NCI-H1105 (cell line): ENCODE measurements around the gene PHLDA3.
"Not testable (repeated sequence)": the region's sequence is repeated elsewhere in the genome, so short reads cannot be mapped to it uniquely, and the experiment has no call there.

Source experiments
- DNase-seq: peaks from one replicate; lab custom pipeline; 2025; lab: John Stamatoyannopoulos, UW

Gene PHLDA3

DNA sequence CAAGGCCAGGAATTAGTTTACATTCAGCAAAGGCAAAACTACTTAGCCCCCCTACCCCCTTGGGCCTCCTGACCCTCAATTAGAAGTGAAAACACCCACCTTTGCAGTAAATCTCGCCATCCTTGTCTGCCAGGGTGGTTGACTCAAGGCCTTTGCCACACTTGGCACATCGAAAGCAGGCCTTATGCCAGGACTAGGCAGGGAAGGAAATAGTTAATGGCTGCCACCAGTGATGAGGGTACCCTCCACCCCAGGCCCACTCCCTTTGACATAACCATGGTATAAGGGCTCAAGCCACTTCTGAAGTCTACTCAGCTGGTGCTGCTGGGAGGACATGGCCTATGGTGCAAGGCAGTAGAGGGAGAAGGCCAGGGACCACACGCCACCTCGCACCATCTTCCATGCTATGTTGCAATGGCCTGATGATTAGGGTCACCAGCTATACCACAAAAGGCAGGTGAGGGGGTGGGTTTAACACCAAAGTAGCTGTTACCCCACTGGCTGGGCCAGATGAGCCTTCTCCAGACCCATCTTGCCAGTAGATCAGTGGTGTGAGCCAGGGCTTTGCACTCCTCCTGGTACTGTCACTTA, 16.3 kb upstream of the PHLDA3 start:
- no peak for DNase-seq

DNA sequence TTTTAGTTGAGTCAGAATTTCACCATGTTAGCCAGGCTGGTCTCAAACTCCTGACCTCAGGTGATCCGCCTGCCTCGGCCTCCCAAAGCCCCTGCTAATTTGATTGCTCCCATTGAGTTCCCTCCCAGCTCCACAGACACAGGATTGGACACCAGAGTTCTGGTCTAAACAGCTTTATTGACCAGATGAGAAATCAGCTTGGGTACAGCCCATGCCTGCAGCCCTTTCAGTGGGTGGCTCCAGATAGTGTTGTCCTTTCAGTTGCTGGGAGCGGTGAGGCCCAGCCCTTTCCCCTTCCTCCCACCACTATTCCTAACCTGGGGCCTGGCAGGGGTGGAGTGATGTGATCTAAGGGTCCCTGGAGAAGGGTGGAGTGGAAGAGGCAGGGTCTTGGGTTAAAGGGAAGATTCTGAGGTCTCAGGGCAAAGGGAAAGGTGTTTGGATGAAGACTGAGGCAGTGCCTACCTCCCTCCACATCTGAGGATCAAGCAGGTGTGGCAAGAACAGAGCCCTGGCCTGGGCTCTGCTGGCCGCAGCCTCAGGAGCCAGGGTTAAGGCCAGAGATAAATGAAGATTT, 14.5 kb upstream of the PHLDA3 start:
- no peak for DNase-seq

DNA sequence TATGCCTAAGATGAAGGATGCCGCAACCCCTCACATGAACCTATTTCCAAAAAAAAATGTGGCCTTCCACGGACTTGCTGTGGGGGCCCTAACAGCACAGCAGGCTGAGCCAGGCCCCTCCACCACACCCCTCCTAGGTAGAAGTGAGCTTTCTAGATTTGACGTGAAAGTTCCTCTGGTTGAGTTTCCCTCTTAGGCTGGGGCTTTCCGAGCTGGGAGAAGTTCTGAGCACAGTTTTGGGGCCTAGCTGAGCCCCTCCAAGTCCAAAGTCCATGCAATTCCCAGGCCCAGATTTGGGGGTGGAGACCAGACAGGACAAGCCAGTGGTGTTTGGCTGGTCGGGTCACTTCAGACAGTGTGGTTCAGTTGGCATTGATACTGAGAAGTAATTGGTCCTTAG, 13.8 kb upstream of the PHLDA3 start:
- DNase-seq = no peak

DNA sequence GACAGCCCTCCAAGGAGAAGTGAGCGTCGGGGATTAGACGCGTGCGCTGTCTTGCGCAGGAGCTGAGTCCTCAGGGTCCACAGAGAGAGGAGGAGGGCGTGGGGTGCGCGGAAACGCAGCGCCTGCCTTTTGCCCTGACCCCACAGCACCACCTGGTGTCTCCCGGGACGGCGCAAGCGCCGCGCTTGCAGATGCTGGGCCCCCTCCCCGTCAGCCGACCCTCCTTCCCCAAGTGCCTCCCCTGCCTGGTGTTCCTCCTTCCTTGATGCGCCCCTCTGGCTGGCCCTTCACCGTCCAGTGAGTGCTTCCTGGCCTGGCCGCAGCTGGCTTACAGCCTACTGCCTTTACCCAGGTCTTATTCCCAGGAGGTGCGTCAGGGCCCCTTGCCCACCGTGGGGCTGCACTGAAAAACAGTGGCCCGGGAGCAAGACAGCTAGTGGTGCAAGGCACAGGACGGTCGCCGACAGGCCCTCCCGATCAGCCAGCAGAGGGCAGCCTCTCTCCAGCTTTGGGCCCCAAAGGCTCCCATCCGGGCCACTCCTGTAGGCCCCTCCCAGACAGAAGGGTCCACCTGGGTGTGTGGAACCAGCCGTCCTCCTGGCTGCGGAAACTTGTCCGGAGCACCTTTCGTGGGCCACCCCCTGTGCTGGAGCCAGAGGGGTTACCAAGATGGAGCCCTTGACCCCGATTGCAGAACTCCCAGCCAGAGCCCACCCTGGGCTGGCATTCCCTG, 12.9 kb upstream of the PHLDA3 start:
- DNase-seq = peak; percentile 80

DNA sequence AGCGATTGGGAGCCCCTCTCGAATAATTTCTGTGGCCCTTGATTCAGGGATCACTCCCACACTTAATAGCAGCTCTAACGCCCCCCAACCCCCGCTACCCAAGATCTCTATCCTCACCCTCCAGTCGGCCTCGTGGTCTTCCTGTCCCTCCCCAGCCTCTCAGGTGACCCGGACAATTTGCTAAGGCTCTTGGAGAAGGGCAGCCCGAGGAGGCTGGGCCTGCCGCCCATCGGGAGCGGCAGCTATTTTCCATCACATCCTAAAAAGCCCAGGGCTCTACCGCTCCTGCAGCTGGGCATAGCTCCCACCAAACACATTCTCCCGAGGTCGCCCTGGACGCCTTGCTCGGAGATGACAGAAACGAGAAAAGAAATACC, 12.0 kb upstream of the PHLDA3 start:
- DNase-seq = no peak

DNA sequence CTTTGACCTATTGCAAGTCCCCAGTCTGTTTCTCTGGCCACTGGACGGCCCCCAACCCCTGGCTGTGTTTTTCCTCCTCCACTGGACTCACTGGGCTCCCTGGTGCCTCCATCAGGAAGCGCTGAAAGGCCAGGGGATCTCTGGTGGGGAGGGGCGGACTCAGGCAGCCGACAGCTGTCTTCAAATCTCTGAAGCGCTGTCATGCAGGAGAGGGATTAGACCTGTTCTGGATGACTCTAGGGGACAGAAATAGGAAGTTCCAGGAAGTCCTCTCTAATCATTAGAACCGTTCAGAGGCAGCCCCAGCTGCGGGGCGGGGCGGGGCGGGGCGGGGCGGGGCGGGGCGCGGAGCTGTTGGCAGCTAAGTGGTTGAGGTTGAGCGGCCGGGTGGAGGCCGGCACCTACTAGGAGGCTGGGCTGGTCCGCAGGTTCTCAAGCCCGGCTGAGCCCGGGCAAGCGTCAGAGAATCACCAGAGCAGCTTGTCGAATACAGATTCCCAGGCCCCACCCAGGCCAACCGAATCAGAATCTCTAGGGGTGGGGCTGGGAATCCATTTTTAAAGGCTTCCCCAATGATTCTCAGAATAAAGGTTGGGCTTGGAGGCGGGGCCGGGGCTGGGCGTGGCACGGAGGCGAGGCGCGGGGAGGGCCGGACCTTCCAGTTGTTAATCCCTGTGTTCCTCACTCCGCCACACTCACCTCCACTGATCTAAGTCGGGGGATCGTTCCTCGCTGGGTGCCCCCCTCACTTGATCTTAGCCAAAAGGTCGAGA, 11.4 kb upstream of the PHLDA3 start:
- DNase-seq = peak; percentile 76

DNA sequence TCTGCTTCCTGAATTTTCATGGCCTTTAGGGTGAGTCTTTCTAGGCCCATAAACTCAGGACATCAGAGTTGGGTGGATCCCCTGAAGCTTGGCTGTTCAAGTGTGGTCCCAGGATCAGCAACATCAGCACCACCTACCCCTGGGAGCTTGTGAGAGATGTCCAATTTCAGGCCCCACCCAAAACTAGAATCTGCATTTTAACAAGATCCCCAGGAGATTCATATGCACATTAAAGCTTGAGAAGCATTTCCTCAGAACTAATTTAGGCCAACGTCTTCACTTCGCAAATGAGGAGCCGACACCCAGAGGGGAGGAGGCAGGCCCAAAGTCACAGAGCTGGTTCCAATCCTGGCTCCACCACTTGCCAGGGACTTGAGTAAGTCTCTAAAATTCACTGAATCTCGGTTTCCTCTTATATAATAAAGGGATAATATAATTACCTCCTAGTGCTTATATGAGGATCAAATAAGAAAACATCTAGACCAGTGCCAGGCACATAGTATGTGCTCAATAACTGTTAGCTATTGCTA, 10.3 kb upstream of the PHLDA3 start:
- DNase-seq = no peak

DNA sequence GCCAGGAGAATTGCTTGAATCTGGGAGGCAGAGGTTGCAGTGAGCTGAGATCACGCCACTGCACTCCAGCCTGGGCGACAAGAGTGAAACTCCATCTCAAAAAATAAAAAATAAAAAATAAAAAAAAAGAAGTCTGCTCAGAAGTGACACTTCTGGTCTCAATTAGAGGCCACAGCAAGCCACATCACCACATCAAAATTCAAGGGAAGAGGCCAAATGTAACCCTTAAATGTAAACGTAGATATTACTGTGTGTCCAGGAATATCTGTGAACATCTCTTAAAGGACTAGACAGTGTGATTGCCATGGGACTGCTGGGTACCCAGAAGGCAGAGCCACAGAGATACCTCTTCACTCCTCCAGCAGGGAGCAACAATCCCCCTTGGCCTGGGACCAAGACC, 9.7 kb upstream of the PHLDA3 start:
- not testable (repeated sequence) for DNase-seq

DNA sequence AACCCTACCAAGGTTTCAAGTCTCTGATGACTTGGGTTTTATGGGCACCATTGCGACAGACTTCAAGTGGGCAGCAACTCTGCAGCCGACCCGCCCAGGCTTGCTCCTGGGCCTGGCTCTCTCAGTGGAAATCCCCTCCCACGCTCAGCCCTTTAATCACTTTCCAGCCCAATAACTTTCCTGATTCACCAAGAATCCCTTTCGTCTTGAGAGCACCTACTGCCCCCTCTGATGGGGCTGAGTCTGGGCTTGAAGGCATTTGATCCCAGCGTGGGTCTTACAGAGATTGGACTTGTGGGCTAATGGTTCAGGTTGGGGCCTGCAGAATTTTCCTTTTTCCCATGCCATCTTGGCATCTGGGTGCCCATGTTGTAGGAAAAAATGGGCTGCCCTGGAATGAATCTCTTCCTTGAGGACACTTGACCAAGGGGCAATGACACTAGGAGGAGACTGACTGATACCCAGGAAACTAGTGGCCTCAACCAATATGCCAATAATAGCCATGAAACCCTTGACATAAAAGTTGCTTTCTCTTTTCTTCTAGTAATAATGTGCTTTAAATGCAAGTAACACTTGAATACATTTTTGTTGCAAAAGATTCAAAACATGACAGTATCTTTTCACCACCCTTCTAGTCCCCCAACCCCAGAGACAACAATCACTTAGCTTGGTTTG, 7.8 kb upstream of the PHLDA3 start:
- no peak for DNase-seq

DNA sequence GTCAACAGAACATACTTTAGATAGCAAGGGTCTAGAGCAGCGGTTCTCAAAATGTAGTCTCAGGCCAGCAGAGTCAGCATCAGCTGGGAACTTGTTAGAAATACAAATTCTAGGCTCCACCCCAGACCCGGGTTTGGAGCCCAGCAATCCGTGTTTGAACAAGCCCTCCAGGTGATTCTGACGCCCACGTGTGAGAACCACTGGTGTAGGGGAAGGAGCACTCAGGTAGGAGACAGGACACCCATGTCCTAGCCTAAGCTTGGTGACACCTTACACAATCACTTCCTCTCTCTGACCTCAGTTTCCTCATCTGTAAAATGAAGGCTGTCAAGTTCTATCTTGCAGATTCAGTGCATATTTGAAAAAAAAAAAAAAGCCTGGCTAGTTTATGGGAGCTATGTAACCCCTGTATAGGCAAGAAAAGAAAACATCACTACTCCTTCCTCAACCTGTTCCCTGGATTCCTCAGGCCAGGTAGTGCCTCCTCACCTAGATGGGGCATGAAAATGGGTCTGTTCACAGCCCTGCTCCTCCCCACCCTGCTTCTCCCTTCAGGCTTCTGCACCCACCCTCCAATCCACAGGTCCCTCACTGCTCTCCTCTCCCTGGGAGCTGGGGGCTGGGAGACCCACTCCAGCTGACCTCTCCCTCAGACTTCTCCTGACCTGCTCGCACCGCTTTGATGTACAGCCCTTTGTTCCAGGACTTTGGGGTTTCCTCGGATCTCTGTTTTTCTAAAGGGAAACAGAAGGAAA, 7.1 kb upstream of the PHLDA3 start:
- no peak for DNase-seq

DNA sequence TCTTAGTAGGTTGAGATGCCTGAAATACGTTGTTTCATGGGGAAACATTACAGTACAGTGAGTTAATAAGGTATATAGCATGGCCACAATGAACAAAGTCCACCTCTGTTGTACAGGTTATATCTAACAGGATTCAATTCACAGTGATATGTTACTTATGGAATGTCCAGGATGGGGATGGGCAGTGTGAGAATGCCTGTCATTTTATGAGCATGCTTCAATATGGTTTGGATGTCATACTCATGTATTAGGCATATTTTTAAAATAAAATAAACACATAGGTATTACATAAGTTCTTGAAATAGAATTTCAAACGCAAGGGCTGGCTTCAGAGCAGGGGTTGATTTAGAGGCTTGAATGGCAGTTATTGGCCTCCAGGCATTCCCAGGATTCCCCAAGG, 6.1 kb upstream of the PHLDA3 start:
- DNase-seq = no peak

DNA sequence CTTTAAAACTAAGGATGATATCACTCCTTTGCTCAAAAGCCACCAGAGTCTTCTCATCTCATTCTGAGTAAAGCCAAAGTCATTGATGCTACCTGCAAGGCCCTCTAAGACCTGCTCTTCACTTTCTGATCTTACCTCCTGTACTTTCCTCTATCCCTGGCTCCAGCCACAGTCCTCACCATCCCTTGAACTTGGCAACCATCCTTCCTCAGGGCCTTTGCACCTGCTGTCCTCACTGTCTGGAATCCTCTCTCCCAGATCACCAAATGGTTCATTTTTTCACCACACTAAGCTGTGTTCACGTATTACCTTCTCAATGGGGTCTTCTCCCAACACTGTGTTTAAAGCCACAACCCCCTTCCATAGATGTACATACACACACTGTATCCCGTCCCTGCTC, 4.3 kb upstream of the PHLDA3 start:
- DNase-seq = no peak

DNA sequence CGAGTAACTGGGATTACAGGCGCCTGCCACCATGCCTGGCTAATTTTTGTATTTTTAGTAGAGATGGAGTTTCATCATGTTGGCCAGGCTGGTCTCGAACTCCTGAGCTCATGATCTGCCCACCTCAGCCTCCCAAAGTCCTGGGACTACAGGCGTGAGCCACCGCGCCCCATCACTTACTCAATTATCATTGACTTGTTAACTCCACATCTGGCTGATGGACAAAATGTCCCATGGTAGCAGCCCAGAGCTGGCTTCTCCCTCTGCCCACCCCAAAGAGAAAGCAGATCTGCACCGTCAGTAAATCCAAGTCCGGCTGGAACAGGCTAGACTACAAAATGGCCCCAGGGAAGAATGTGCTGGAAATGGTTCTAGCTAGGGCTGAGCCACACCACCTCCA, 3.3 kb upstream of the PHLDA3 start:
- DNase-seq = not testable (repeated sequence)

DNA sequence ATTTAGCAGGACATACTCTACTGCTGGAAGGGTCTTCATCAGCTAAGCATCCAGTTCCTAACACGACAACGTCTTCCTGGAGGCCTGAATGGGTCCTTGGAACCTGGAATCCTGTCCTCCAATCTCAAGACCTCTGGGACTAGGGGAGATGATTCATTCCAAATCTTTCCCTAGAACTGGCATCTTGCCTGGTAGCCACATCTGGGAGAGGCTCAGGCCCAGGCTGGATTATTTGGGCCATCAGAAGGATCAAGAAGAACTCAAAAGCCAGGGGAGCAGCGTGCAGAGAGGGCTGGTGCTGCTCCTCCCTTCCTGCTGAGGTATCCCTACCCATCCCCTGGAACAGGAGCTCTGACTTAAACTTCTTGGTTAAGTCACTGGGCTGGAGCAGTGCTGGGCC, 2.8 kb upstream of the PHLDA3 start:
- DNase-seq = no peak

DNA sequence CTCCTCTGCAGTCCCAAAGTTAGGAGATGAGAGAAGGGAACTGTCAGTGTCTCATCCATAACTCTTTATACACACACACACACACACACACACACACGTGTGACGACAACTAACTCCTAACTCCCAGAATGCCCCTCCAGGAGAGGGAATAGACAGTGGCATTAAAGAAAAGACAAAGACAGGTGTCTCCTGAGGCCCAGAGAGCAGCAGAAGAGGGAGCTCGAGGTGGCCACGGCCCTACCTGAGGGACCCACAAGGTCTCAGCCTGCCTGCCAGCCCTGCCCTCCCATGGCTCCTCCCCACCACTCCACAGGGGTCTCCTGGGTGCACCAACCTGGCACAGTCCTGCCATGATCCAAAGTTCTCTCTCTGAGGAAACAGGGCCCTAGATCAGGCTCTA, 1.6 kb upstream of the PHLDA3 start:
- no peak for DNase-seq

DNA sequence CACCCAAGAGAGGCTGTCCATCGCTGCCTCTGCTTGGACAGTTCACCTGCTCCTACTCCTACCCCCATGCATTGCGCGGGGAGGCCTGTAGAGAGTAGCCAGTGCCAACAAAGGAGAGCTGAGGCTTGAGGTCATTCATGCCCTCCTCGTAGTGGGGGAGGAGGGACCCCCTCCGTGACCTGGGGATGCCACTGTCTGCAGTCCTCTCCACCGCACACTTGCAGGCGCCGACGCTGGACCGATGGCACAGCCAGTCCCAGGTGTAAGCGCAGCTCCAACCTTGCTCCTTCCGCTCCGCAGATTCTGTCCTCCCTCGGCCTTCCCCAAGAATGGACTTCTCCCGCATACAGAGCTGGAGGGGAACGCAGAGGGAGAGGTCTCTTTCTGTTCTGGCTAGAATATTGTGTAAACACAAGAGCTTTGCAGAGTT, 672 bp upstream of the PHLDA3 start:
- no peak for DNase-seq

DNA sequence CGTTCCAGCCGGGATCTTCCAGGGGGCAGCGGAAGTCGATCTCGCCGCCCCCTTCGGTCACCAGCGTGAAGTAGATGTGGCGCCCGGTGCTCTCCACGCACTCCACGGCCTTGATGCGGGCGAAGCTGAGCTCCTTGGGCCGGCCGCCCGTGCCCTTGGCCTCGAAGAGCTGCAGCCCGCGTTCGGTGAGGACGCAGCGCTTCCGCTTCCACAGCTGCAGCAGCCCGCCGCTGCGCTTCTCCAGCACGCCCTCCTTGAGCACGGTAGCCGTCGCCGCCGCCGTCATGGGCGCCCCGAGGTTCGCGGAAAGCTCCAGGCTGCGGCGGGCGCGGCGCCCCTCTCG, 516 bp downstream of the PHLDA3 start:
- DNase-seq = peak; percentile 26

DNA sequence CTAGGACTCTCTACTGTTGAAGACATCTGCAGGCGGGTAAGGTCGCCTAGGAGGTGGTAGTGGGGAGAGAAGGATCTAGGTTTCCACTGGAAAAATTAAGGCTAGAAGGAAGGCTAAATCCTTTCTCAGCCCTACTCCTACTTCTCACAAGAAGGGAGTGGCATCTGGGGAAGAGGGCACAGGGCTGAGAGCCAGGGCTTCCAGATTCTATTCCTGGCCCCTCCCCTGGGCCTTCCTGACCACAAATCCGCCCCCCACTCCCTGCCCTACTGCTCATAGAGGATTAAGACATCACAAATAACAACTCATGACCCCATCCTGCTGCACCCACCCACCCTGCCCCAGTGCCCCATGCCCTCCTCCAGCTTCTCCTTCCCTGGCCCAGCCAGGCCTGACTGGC, 2.5 kb downstream of the PHLDA3 start:
- no peak for DNase-seq

DNA sequence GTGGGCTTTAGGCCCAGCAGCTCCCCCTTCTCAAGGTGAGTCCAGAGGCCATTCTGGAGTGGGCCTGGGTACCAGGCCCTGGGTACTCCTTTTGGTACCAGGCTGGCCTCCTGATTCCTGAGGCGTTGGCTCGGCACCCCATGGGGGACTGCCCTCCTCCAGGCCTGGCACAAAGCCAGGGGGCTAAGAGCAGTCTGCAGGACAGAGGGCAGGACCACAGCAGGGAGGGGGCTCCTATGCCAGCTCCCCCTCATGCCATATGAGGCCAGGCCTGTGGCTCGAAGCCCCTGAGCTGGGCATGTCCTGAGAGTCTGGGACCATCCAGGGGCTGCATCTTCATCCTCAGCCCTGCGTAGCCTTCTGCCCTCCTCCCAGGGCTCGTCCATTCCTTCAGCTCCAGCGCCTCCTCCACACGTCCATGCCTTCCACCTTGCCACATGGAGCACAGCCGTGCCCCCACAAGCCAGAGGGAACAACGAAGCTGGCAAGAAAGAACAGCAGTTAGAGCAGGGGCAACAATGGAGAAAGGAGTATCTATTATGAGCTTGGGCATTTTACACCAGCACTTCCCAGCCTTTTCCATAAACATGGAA, 3.2 kb downstream of the PHLDA3 start:
- DNase-seq = no peak

DNA sequence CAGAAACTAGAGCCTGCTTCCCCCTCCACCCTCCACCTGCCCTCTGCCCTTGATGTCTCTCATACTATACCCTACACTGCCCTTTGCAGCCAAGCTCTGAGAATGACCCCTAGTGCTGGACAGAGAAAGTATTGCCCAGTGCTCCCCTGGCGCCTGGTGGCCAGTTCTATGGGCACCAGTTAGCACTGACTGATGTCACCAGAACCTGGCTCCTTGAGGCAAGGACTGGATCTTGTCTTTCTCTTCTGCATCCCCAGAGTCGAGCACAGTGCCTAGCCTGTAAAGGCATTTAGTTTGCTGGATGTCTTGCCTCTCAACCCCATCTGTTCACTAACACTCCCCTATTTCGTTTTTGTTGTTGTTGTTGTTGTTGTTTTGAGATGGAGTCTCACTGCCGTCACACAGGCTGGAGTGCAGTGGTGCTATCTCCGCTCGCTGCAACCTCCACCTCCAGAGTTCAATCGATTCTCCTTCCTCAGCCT, 5.9 kb downstream of the PHLDA3 start:
- no peak for DNase-seq
